PC-3 (cell line): Measurements from ENCODE around the gene KRTAP12-2. TPM values are rescaled to one million over a fixed set of nuclear protein-coding genes. Genes with fewer than 3 reads are reported as not detected.

Experiments
- ATAC-seq: fragments of 200-7000 bp; cut with Tn5 transposase; 2 replicates; pipeline ENCODE4 v1.9.1; 2020; ENCODE audit warnings: mild to moderate bottlenecking, moderate library complexity
- Bru-seq: library from RNA; stranded (reverse); fragments of 400-500 nt; gene quantifications from one replicate; lab custom pipeline; 2021; lab: Mats Ljungman, UMichigan
- BruChase-seq, 2 experiments: library from RNA; stranded (reverse); fragments of 400-500 nt; gene quantifications; one replicate each; lab custom pipeline; 2021; lab: Mats Ljungman, UMichigan
- BruUV-seq: library from RNA; stranded (reverse); fragments of 400-500 nt; replicated peaks from 2 replicates; lab custom pipeline; 2021; lab: Mats Ljungman, UMichigan
- CTCF ChIA-PET: fragments of 300-600 bp; sonication (Branson Sonifier 250); formaldehyde crosslinking; loops from one replicate; lab custom pipeline; 2022; ENCODE audit warnings: antibody characterized with exemption; lab: Charles Lee
- POLR2A ChIA-PET: fragments of 300-600 bp; sonication (Branson Sonifier 250); formaldehyde crosslinking; loops from one replicate; lab custom pipeline; 2022; ENCODE audit warnings: antibody characterized with exemption; ENCODE audit not compliant: unreplicated experiment; lab: Charles Lee
- DNase-seq: peaks from one replicate; pipeline ENCODE4 v3.0.0-alpha.2; 2015
- H2AFZ ChIP-seq: fragments of 300-600 bp; sonication (generic); 2 replicates; pipeline ENCODE4 v1.6.0; 2016; ENCODE audit warnings: antibody characterized with exemption, low read length
- H3F3A ChIP-seq: fragments of 300-600 bp; sonication (generic); one replicate; pipeline ENCODE4 v1.6.0; 2017; ENCODE audit warnings: antibody characterized with exemption, low read length, control low read depth, mild to moderate bottlenecking; ENCODE audit not compliant: unreplicated experiment
- H3K27ac ChIP-seq: fragments of 300-600 bp; sonication (generic); 2 replicates; pipeline ENCODE4 v1.5.1; 2016; ENCODE audit warnings: mild to moderate bottlenecking, low read length
- H3K27me3 ChIP-seq: fragments of 300-600 bp; sonication (generic); 2 replicates; pipeline ENCODE4 v1.6.1; 2016; ENCODE audit warnings: low read length, mixed read lengths
- H3K36me3 ChIP-seq: fragments of 300-600 bp; sonication (generic); 2 replicates; pipeline ENCODE4 v1.6.1; 2016; ENCODE audit warnings: low read depth, mixed run types, low read length, mixed read lengths
- H3K4me1 ChIP-seq: fragments of 300-600 bp; sonication (generic); 2 replicates; pipeline ENCODE4 v1.5.1; 2016; ENCODE audit warnings: low read length; ENCODE audit not compliant: insufficient read depth
- H3K4me2 ChIP-seq: fragments of 300-600 bp; sonication (generic); 2 replicates; pipeline ENCODE4 v1.6.0; 2016; ENCODE audit warnings: low read length
- H3K4me3 ChIP-seq: fragments of 300-600 bp; sonication (generic); 2 replicates; pipeline ENCODE4 v1.5.1; 2016; ENCODE audit warnings: mild to moderate bottlenecking, low read length, mixed read lengths
- H3K79me2 ChIP-seq: fragments of 300-600 bp; sonication (generic); 2 replicates; pipeline ENCODE4 v1.6.1; 2017; ENCODE audit warnings: low read length, mixed read lengths
- H3K9ac ChIP-seq: fragments of 300-600 bp; sonication (generic); 2 replicates; pipeline ENCODE4 v1.6.0; 2016; ENCODE audit warnings: mild to moderate bottlenecking, low read length
- H3K9me2 ChIP-seq: fragments of 300-600 bp; sonication (generic); replicated peaks from 2 replicates; pipeline ENCODE4 v1.6.1; 2016; ENCODE audit warnings: mixed run types, low read length, mixed read lengths
- H3K9me3 ChIP-seq: fragments of 300-600 bp; sonication (generic); 2 replicates; pipeline ENCODE4 v1.6.1; 2016; ENCODE audit warnings: low read length, mixed read lengths
- H4K20me1 ChIP-seq: fragments of 300-600 bp; sonication (generic); 2 replicates; pipeline ENCODE4 v1.6.1; 2016; ENCODE audit warnings: low read length, mixed read lengths
- EZH2 ChIP-seq: fragments of 300-600 bp; sonication (generic); IDR thresholded peaks from one replicate; pipeline ENCODE4 v1.6.1; 2017; ENCODE audit warnings: antibody characterized with exemption, mild to moderate bottlenecking, low read length; ENCODE audit not compliant: unreplicated experiment
- EZH2phosphoT487 ChIP-seq: fragments of 300-600 bp; sonication (generic); IDR thresholded peaks from 2 replicates; pipeline ENCODE4 v1.6.1; 2018; ENCODE audit warnings: mild to moderate bottlenecking, antibody characterized with exemption, low read length, borderline replicate concordance
- intact Hi-C: fragments of 100-400 bp; cut with micrococcal nuclease; formaldehyde crosslinking; loops from 2 replicates; pipeline ENCODE4 v1.9.0; 2023
- long read RNA-seq: library from polyadenylated mRNA; unstranded; transcript quantifications from one replicate; pipeline ENCODE4 v2.0.0, GENCODE V29; 2021; ENCODE audit not compliant: unreplicated experiment
- total RNA-seq: library from RNA; depleted of rRNA; stranded (reverse); fragments of >200 nt; gene quantifications from 2 replicates; pipeline ENCODE4 v1.2.3, GENCODE V29; 2014; rRNA removed
- TF ChIP-seq, protein P1 (sequence below): fragments of 300-600 bp; sonication (generic); conservative IDR thresholded peaks from 2 replicates; pipeline ENCODE4 v1.5.1; 2017; ENCODE audit warnings: antibody characterized with exemption, low read depth, mild to moderate bottlenecking, low read length

The KRTAP12-2 gene, protein sequence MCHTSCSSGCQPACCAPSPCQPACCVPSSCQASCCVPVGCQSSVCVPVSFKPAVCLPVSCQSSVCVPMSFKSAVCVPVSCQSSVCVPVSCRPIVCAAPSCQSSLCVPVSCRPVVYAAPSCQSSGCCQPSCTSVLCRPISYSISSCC
- total RNA-seq: not detected in 2 replicates
- Bru-seq, nascent RNA: percentile 49 among the genes with signal in this experiment
- BruChase-seq, experiment 1, labeled RNA remaining after a 6-hour chase: percentile 55 among the genes with signal in this experiment
- percentile 80 among the genes with signal in this experiment for BruChase-seq, experiment 2, labeled RNA remaining after a 2-hour chase
- long read RNA-seq: 0 reads

GRCh38 chr21:44666401-44667320, at the start of gene KRTAP12-2:
Gene KRTAP12-2 (minus strand): TSS chr21:44666927. CDS start chr21:44666886, 41 bp downstream.
- POLR2A ChIA-PET: interaction anchor here (0.6 to 0.7 kb wide), 2 partner anchors 37 to 119 kb away, joined by 3 read pairs; no protein-coding TSS in a partner anchor
- no peaks in the 10 kb centered on the region for H3K27me3 ChIP-seq
- TF ChIP-seq EZH2phosphoT487: no peak
- intact Hi-C loops: no loop called here
- H3K79me2 ChIP-seq: no peaks in the 10 kb centered on the region
- peak; percentile 61 for DNase-seq
- no peaks in the 10 kb centered on the region; the same call in 1 of the 2 replicates for H3K36me3 ChIP-seq
- H3K4me3 ChIP-seq: no peak within 1 kb of the TSS
- CTCF ChIA-PET: no interaction called here
- peaks cover 4% of the 10 kb centered on the region; the same call in 1 of the 2 replicates for H3K9me3 ChIP-seq
- H3F3A ChIP-seq: no peaks in the 10 kb centered on the region
- BruUV-seq: no TSS peak
- H2AFZ ChIP-seq: no peak within 1 kb of the TSS
- H3K27ac ChIP-seq: no peak within 1 kb of the TSS
- no peak within 1 kb of the TSS; the same call in 1 of the 2 replicates for H3K4me2 ChIP-seq
- peaks cover 11% of the 10 kb centered on the region; the same call in 1 of the 2 replicates for H3K4me1 ChIP-seq
- H3K9me2 ChIP-seq: no peaks in the 10 kb centered on the region
- no peaks in the 10 kb centered on the region for H4K20me1 ChIP-seq
- H3K9ac ChIP-seq: no peak within 1 kb of the TSS
- ATAC-seq: peak; percentile 71

DNA sequence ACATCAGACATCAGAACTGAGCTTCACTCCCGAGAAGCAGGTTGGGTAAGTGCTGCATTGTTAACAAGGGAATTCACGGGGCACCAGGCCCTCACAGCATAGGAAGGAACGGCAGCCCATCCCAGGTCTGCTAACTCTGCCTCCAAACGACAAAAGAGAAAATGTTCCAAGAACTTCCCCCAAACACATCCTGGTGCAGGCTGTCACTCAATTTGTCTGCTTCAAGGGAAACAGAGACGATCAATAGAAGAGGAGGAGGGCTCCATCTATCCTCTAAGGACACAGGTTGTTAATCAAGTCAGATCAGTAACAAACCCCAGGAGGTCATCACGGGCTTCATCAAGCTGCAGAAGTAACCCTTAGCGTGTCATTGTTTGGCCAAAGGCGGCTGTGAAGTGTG, 48.2 kb upstream of the KRTAP12-2 start:
- Histone ChIP-seq H3K4me3 (no peak overlapping the region), H3K9me2 (no peaks in the 10 kb centered on the region), H3K27ac (no peak overlapping the region), H3K27me3 (peaks cover 11% of the 10 kb centered on the region; the same call in 1 of the 2 replicates), H4K20me1 (no peaks in the 10 kb centered on the region), H3K9ac (no peak overlapping the region), H3K79me2 (no peaks in the 10 kb centered on the region), H3K9me3 (no peaks in the 10 kb centered on the region), H3F3A (no peaks in the 10 kb centered on the region), H3K4me1 (peaks cover 2% of the 10 kb centered on the region; the same call in 1 of the 2 replicates), H3K36me3 (no peaks in the 10 kb centered on the region), H2AFZ (no peak overlapping the region), H3K4me2 (no peak overlapping the region)
- POLR2A ChIA-PET: no interaction called here
- CTCF ChIA-PET: no interaction called here
- no peak for TF ChIP-seq EZH2
- TF ChIP-seq, protein P1, sequence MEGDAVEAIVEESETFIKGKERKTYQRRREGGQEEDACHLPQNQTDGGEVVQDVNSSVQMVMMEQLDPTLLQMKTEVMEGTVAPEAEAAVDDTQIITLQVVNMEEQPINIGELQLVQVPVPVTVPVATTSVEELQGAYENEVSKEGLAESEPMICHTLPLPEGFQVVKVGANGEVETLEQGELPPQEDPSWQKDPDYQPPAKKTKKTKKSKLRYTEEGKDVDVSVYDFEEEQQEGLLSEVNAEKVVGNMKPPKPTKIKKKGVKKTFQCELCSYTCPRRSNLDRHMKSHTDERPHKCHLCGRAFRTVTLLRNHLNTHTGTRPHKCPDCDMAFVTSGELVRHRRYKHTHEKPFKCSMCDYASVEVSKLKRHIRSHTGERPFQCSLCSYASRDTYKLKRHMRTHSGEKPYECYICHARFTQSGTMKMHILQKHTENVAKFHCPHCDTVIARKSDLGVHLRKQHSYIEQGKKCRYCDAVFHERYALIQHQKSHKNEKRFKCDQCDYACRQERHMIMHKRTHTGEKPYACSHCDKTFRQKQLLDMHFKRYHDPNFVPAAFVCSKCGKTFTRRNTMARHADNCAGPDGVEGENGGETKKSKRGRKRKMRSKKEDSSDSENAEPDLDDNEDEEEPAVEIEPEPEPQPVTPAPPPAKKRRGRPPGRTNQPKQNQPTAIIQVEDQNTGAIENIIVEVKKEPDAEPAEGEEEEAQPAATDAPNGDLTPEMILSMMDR: no peak
- TF ChIP-seq EZH2phosphoT487: no peak
- intact Hi-C loops: loop anchor here (5.0 kb wide), 1 partner anchor 72 kb away; no protein-coding TSS in a partner anchor
- no peak for ATAC-seq
- no TSS peak for BruUV-seq
- no peak for DNase-seq

GRCh38 chr21:44713846-44714245, 47.1 kb upstream of the KRTAP12-2 start:
- peaks cover 12% of the 10 kb centered on the region; the same call in 1 of the 2 replicates for H3K4me1 ChIP-seq
- no peaks in the 10 kb centered on the region for H3K79me2 ChIP-seq
- no peak overlapping the region for H2AFZ ChIP-seq
- no peaks in the 10 kb centered on the region for H3K36me3 ChIP-seq
- BruUV-seq: no TSS peak
- H3K27me3 ChIP-seq: peaks cover 11% of the 10 kb centered on the region; the same call in 1 of the 2 replicates
- H3K27ac ChIP-seq: no peak overlapping the region
- intact Hi-C loops: loop anchor here (5.0 kb wide), 1 partner anchor 73 kb away; no protein-coding TSS in a partner anchor
- no peaks in the 10 kb centered on the region for H3F3A ChIP-seq
- no peaks in the 10 kb centered on the region for H3K9me2 ChIP-seq
- TF ChIP-seq, protein P1: no peak
- no peak for TF ChIP-seq EZH2
- no peak for TF ChIP-seq EZH2phosphoT487
- ChIA-PET CTCF (no interaction called here), POLR2A (interaction anchor here (0.7 kb wide), 1 partner anchor 10 kb away, joined by 4 read pairs; no protein-coding TSS in a partner anchor)
- H3K4me3 ChIP-seq: no peak overlapping the region
- no peak for DNase-seq
- no peak overlapping the region for H3K9ac ChIP-seq
- no peaks in the 10 kb centered on the region for H4K20me1 ChIP-seq
- H3K9me3 ChIP-seq: no peaks in the 10 kb centered on the region
- ATAC-seq: no peak
- H3K4me2 ChIP-seq: no peak overlapping the region
